GM18505 (cell line): Measurements from ENCODE around the gene MAK.
"Not testable (repeated sequence)": the region's sequence is repeated elsewhere in the genome, so short reads cannot be mapped to it uniquely, and the experiment has no call there.

ENCODE experiments used
- ATAC-seq: cut with Tn5 transposase; IDR thresholded peaks from one replicate; pipeline ENCODE4 v1.9.1; 2021; ENCODE audit not compliant: unreplicated experiment
- POLR2A ChIP-seq: IDR thresholded peaks from 4 replicates; pipeline ENCODE4 v1.6.1; 2011; ENCODE audit warnings: borderline replicate concordance; ENCODE audit not compliant: insufficient read depth, insufficient read length; ENCODE audit errors: extremely low read depth

Gene MAK

DNA sequence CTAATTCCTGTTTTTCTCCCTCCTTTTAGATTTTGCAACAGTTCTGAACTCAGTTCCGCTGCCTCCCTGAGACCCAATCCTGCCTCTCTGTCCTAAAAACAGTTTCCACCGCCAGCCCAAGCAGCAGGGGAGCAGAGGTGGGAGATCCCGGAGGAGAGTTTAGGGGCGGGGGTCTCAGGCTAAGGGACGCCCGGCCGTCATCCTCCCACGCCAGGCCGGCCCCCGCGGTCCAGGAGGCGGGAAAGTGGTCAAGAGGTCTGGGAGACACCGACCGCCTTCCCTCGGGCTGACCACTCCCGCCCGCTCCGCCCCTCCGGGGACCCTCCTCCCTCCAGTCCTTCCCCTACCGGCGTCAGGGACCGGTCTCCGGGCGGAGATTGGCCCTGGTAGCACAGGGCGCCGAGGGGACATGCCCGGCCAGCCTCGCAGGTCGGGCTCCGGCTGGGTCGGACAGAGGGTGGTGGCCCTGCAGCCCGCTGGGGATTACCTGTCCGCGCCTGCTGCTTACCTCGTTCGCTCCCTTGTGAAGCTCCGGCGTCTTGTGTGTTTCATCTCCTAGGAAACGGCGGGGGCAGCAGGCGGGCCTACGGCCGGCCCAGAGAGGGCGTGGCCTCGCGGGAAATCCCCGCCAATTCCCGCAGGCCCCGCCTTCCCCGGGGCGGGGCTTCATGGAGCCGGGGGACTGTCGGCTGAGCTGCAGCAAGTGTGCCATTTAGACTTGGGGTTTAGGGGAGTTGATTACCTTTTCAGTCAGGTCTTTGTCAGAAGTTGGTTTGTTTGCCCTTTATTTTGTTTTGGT is at the start of gene MAK:
Gene MAK (minus strand): TSS at position 545 of the 799 bp plus-strand sequence. CDS start 7,891 bp downstream, outside the sequence.
- ATAC-seq, result peak; percentile 81
- peak; percentile 56 for TF ChIP-seq POLR2A

DNA sequence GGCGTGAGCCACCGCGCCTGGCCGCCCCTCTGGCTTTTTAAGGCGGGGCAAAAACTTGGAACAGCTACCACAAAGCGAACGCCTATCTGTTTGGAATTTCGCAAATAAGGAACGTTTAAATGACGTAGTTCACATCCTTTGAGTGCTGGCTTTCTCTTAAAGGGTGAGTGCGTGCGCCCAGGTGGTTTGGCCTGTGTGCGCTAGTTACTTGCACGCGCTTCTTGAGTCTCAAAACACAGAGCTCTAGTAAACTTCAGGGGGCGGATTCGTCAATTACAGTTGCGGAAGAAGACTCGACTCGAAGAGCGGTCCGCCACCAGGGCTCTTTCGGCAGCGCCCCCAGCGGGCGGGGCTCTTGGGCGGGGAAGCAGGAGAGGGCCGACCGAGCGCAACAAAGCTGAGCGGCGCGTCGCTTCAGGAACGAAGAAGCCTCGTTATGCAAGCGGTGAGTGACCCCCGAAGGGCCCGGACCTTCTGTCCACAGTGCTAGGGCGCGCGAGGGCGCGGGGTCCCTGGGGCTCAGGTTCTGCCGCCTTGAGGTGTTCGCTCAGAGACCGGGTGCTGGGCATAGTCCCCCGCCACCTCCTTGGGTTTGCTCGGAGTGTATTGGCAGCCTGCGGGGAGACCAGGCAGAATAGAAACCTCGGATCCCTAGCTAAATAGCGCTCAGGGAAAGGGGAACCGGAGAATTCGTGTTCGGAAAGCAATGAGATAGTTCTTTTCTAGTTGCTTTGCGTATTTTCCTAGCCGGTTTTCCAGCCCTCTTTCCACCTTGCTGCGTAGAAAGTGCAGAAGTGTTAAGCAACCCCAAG is 48.6 kb upstream of the MAK start, which contains the start of gene SYCP2L:
Gene SYCP2L (plus strand): TSS at position 362 of the 812 bp plus-strand sequence. CDS start 75 bp downstream, at position 437.
- TF ChIP-seq POLR2A, result no peak
- ATAC-seq, result no peak

- ATAC-seq, result not testable (repeated sequence)
Observed at GRCh38 chr6:10886365-10886690, 48.0 kb upstream of the MAK start.

- no peak for TF ChIP-seq POLR2A
- no peak for ATAC-seq
Observed at GRCh38 chr6:10884245-10884972, 46.1 kb upstream of the MAK start.

GRCh38 chr6:10883312-10884244 is 45.2 kb upstream of the MAK start:
- TF ChIP-seq POLR2A, result no peak
- ATAC-seq, result no peak

DNA sequence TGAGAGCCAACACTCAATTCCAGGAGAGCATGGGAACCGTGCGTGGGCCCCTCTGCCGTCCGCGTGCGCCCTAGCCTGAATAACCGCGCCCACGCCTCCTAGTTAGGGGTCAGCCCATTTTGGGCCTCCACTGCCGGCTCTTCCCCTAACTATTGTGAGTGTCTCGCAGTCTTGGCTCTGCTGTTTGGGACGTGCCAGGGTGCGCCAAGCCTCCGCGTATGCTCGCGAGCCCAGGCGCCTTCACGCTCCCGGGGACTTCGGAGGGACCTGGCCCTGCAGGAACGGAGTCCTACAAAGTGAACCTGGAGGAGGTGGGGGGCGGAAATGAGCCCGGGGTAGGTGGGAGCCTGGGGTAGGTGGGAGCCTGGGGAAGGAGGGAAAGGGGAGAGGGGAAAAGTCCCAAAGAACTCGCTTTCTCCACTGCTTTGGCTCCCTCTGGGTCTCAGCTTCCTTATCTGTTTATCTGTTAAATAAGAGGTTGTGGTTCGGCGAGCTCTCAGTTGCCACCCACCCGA is 44.4 kb upstream of the MAK start:
- TF ChIP-seq POLR2A, result no peak
- no peak for ATAC-seq

DNA sequence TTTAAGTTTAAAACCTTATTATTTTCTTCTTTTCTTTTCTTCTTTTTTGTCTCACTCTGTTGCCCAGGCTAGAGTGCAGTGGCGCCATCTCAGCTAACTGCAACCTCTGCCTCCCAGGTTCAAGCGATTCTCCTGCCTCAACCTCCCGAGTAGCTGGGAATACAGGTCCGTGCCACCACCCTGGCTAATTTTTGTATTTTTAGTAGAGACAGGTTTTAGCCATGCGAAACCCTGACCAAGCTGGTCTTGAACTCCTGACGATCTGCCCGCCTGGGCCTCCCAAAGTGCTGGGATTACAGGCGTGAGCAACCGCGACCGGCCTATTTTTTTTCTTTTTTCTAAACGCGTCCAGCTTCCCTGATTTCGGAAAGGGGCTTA is 43.9 kb upstream of the MAK start:
- ATAC-seq, result not testable (repeated sequence)

DNA sequence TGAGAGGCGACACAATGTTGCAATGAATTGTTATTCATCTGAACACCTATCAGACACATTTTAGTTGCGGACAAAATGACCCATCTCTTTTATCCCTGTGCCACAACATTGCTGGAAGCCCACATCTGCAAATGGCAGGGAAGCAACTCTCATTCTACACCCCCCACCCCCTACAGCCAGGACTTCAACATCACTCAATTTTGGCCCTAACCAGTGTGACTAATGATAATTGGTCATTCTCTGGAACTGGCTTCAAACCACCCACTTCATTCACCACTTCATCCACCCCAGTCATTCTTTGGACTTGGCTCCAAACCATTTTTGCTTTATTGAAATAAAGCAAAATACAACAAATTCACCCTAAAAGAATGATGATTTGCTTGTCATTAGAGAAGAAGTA is 42.0 kb upstream of the MAK start:
- no peak for TF ChIP-seq POLR2A
- no peak for ATAC-seq

GRCh38 chr6:10877871-10878270 is 39.5 kb upstream of the MAK start:
- no peak for ATAC-seq
- no peak for TF ChIP-seq POLR2A

DNA sequence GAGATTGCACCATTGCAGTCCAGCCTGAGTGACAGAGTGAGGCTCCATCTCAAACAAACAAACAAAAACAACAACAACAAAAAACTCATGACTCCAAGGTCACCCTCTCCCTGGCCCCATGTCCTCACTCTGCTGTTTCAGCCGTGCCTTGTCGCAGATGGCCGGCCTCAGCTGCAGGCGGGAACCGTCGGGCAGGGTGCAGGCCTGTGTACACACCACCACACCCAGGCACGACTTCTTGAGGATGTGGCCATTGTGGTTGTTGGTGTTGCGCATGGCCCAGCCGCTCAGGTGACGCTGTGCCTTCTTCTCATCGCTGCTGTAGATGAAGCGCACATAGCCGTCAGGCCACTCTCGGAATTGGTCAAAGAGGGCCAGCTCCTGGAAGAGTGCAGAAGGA is 38.7 kb upstream of the MAK start:
- ATAC-seq, result no peak
- no peak for TF ChIP-seq POLR2A

DNA sequence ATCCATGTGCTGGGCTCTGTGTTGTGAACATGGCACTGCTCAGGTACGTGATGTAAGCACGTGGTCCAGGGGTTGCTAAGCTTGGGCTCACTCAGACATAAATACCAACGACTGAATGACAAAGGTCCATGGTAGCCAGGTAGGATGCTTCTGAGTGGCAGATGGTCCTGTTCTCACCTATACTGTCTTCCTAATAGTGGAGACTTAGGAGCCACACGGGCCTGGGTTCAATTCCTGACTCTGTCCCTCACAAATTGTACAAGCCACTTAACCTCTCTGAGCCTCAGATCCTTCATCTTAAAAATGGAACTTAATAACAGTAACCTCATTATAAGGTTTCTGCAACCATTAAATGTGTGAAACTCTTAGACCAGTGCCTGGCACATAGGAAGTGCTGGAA is 36.7 kb upstream of the MAK start:
- ATAC-seq, result no peak
- TF ChIP-seq POLR2A, result no peak

GRCh38 chr6:10874207-10874606 is 35.9 kb upstream of the MAK start:
- no peak for TF ChIP-seq POLR2A
- ATAC-seq, result no peak
